K562 (cell line): ENCODE data around the gene BTAF1. TPM values are rescaled to one million over a fixed set of nuclear protein-coding genes. Genes with fewer than 3 reads are reported as not detected.

Experiments
- ATF7 ChIP-seq: fragments of 450-650 bp; IDR thresholded peaks from 2 replicates; pipeline ENCODE4 v1.7.1; 2014; ENCODE audit warnings: mild to moderate bottlenecking, moderate library complexity
- BDP1 ChIP-seq: IDR thresholded peaks from 3 replicates; pipeline ENCODE4 v1.6.1; 2011; ENCODE audit not compliant: insufficient read length, insufficient read depth
- DLX4 ChIP-seq: fragments of 250-450 bp; sonication (Bioruptor Pico); IDR thresholded peaks from 2 replicates; pipeline ENCODE4 v1.6.1; 2021; ENCODE audit warnings: mild to moderate bottlenecking
- EP300 ChIP-seq: IDR thresholded peaks from 2 replicates; pipeline ENCODE4 v1.6.1; 2012; ENCODE audit warnings: low read length, improper control_type of control experiment
- KHSRP ChIP-seq: fragments of 450-650 bp; IDR thresholded peaks from 2 replicates; pipeline ENCODE4 v1.6.1; 2017
- MEF2D ChIP-seq: conservative IDR thresholded peaks from 2 replicates; pipeline ENCODE4 v1.6.1; 2016; ENCODE audit warnings: low read depth, missing genetic modification characterization, missing compliant biosample characterization
- NCOA1 ChIP-seq: fragments of 450-650 bp; IDR thresholded peaks from 2 replicates; pipeline ENCODE4 v1.6.1; 2016; ENCODE audit warnings: low read depth
- NCOR1 ChIP-seq: fragments of 450-650 bp; IDR thresholded peaks from 2 replicates; pipeline ENCODE4 v1.6.1; 2016; ENCODE audit warnings: mild to moderate bottlenecking, moderate library complexity
- SMAD4 ChIP-seq: fragments of 250-450 bp; sonication (Bioruptor Pico); conservative IDR thresholded peaks from 2 replicates; pipeline ENCODE4 v1.8.0; 2021; ENCODE audit warnings: inconsistent platforms, mild to moderate bottlenecking, moderate library complexity
- ZBTB49 ChIP-seq: sonication (generic); formaldehyde crosslinking; IDR thresholded peaks from 2 replicates; pipeline ENCODE4 v1.8.0; 2022; ENCODE audit warnings: missing genetic modification reagents, mild to moderate bottlenecking, borderline replicate concordance
- ZBTB7A ChIP-seq: IDR thresholded peaks from 2 replicates; pipeline ENCODE4 v1.6.1; 2011; ENCODE audit warnings: low read depth, mild to moderate bottlenecking, low read length, moderate library complexity, borderline replicate concordance; ENCODE audit not compliant: control insufficient read depth
- ZNF121 ChIP-seq: sonication (generic); formaldehyde crosslinking; conservative IDR thresholded peaks from 2 replicates; pipeline ENCODE4 v1.8.0; 2022; ENCODE audit warnings: missing genetic modification reagents
- ZNF354B ChIP-seq: fragments of 250-450 bp; sonication (Bioruptor Pico); IDR thresholded peaks from 2 replicates; pipeline ENCODE4 v1.4.0; 2020
- ZNF639 ChIP-seq, 2 experiments: fragments of 200-800 bp in 1 of 2; sonication (Bioruptor generic) in 1 of 2; sonication (generic) in 1 of 2; formaldehyde crosslinking in 1 of 2; IDR thresholded peaks in 1 of 2; conservative IDR thresholded peaks in 1 of 2; 2 replicates each; pipeline versions ENCODE4 v1.5.0 to v1.6.1; 2016 to 2020; ENCODE audit warnings: missing compliant biosample characterization in 1 of 2, missing genetic modification characterization in 1 of 2, missing genetic modification reagents in 1 of 2
- ZNF707 ChIP-seq: fragments of 250-450 bp; sonication (Bioruptor Pico); conservative IDR thresholded peaks from 2 replicates; pipeline ENCODE4 v1.8.0; 2022; ENCODE audit warnings: inconsistent platforms, mild to moderate bottlenecking, moderate library complexity
- polyA plus RNA-seq, 8 experiments: library from polyadenylated mRNA; depleted of rRNA in 4 of 8; stranded (reverse) in 5 of 8; unstranded in 3 of 8; fragments of >200 nt; fragmentation: Nextera tagmentation in 2 of 8; fragmentation: Illumina TruSeq in 1 of 8; extraction: Ambion mirVana in 2 of 8; extraction: Trizol in 1 of 8; gene quantifications; 2 replicates each; pipeline versions ENCODE4 v1.2.1 to v1.2.3, GENCODE V29; 2011 to 2014; ENCODE audit warnings: inconsistent platforms in 1 of 8, missing spikeins in 1 of 8
- total RNA-seq, 7 experiments: library from RNA; depleted of rRNA in 6 of 7; stranded (reverse); fragments of >200 nt in 6 of 7; fragmentation: Illumina TruSeq in 2 of 7; extraction: Trizol in 2 of 7; gene quantifications; 2 replicates each; pipeline versions ENCODE4 v1.2.1 to v1.2.3, GENCODE V29; 2011 to 2021; ENCODE audit warnings: low replicate concordance in 1 of 7
- TF ChIP-seq, protein P1 (sequence below): sonication (generic); formaldehyde crosslinking; IDR thresholded peaks from 2 replicates; pipeline ENCODE4 v1.8.1; 2023; ENCODE audit warnings: mild to moderate bottlenecking, missing genetic modification reagents
- TF ChIP-seq, protein P2 (sequence below): IDR thresholded peaks from 3 replicates; pipeline ENCODE4 v1.6.1; 2011; ENCODE audit warnings: borderline replicate concordance, mild to moderate bottlenecking, moderate library complexity; ENCODE audit not compliant: insufficient read length; ENCODE audit errors: extremely low read depth

BTAF1 gene
- total and polyA plus RNA-seq, 9 of the 15 experiments (the other 6 are each of a cell fraction or from before 2014, with no cell fraction given), result 6.6 to 70.7 (median 30.5) TPM

GRCh38 chr10:91923371-91924211 lies at the start of gene BTAF1 (continued):
- no peak for TF ChIP-seq ZBTB7A
- TF ChIP-seq EP300, result no peak
- no peak for TF ChIP-seq ZNF639 (CRISPR knock-in tag; conservative IDR thresholded peaks at IDR 0.05 in 1 of 2, IDR thresholded peaks at IDR 0.05 in 1 of 2)
- no peak for TF ChIP-seq ZNF707 (CRISPR knock-in tag)
- TF ChIP-seq, protein P1, sequence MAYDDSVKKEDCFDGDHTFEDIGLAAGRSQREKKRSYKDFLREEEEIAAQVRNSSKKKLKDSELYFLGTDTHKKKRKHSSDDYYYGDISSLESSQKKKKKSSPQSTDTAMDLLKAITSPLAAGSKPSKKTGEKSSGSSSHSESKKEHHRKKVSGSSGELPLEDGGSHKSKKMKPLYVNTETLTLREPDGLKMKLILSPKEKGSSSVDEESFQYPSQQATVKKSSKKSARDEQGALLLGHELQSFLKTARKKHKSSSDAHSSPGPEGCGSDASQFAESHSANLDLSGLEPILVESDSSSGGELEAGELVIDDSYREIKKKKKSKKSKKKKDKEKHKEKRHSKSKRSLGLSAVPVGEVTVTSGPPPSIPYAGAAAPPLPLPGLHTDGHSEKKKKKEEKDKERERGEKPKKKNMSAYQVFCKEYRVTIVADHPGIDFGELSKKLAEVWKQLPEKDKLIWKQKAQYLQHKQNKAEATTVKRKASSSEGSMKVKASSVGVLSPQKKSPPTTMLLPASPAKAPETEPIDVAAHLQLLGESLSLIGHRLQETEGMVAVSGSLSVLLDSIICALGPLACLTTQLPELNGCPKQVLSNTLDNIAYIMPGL, result 0 out of 2 replicates have a peak, but pooled peaks have one; percentile 45
- no peak for TF ChIP-seq SMAD4 (CRISPR knock-in tag)
- TF ChIP-seq BDP1, result no peak
- TF ChIP-seq NCOA1, result no peak
- no peak for TF ChIP-seq ZNF121
- peak; percentile 94 for TF ChIP-seq ATF7
- TF ChIP-seq KHSRP, result peak; percentile 34; the same call in 1 of the 2 replicates
- TF ChIP-seq, protein P2, sequence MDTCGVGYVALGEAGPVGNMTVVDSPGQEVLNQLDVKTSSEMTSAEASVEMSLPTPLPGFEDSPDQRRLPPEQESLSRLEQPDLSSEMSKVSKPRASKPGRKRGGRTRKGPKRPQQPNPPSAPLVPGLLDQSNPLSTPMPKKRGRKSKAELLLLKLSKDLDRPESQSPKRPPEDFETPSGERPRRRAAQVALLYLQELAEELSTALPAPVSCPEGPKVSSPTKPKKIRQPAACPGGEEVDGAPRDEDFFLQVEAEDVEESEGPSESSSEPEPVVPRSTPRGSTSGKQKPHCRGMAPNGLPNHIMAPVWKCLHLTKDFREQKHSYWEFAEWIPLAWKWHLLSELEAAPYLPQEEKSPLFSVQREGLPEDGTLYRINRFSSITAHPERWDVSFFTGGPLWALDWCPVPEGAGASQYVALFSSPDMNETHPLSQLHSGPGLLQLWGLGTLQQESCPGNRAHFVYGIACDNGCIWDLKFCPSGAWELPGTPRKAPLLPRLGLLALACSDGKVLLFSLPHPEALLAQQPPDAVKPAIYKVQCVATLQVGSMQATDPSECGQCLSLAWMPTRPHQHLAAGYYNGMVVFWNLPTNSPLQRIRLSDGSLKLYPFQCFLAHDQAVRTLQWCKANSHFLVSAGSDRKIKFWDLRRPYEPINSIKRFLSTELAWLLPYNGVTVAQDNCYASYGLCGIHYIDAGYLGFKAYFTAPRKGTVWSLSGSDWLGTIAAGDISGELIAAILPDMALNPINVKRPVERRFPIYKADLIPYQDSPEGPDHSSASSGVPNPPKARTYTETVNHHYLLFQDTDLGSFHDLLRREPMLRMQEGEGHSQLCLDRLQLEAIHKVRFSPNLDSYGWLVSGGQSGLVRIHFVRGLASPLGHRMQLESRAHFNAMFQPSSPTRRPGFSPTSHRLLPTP, result no peak
- no peak for TF ChIP-seq ZNF354B
- no peak for TF ChIP-seq NCOR1
- TF ChIP-seq ZBTB49 (CRISPR knock-in tag), result no peak
- no peak for TF ChIP-seq MEF2D (tag)
- no peak for TF ChIP-seq DLX4 (CRISPR knock-in tag)
